Brain microvascular endothelial cell (primary cell): ENCODE data around the gene MARCHF9.
A peak's percentile ranks its signal among the peaks of the same experiment; 100 is the strongest.

Source experiments
- DNase-seq: peaks from one replicate; pipeline ENCODE4 v3.0.0-alpha.2; 2020
- H3K27ac ChIP-seq: fragments of 250-450 bp; sonication (Bioruptor Pico); 2 replicates; pipeline ENCODE4 v1.5.1; 2020; ENCODE audit warnings: mild to moderate bottlenecking, moderate library complexity
- H3K27me3 ChIP-seq: fragments of 250-450 bp; sonication (Bioruptor Pico); replicated peaks from 2 replicates; pipeline ENCODE4 v1.5.1; 2020; ENCODE audit warnings: mild to moderate bottlenecking
- H3K36me3 ChIP-seq: fragments of 250-450 bp; sonication (Bioruptor Pico); replicated peaks from 2 replicates; pipeline ENCODE4 v1.5.1; 2020; ENCODE audit warnings: mild to moderate bottlenecking
- H3K4me3 ChIP-seq: 2 replicates; pipeline ENCODE4 v1.5.1; 2011; ENCODE audit warnings: low read depth, mild to moderate bottlenecking, control low read depth, low read length, moderate library complexity
- CTCF ChIP-seq: IDR thresholded peaks from 2 replicates; pipeline ENCODE4 v1.5.1; 2011; ENCODE audit warnings: low read depth, mild to moderate bottlenecking, moderate library complexity, low read length, control low read depth, inconsistent platforms; ENCODE audit errors: missing control alignments
- in situ Hi-C: cut with HindIII; loops from 2 replicates; pipeline ENCODE4 v1.10.0; 2017; ENCODE audit warnings: low sequenced_read_pairs, low pct_ligation_motif_present

Gene MARCHF9

DNA sequence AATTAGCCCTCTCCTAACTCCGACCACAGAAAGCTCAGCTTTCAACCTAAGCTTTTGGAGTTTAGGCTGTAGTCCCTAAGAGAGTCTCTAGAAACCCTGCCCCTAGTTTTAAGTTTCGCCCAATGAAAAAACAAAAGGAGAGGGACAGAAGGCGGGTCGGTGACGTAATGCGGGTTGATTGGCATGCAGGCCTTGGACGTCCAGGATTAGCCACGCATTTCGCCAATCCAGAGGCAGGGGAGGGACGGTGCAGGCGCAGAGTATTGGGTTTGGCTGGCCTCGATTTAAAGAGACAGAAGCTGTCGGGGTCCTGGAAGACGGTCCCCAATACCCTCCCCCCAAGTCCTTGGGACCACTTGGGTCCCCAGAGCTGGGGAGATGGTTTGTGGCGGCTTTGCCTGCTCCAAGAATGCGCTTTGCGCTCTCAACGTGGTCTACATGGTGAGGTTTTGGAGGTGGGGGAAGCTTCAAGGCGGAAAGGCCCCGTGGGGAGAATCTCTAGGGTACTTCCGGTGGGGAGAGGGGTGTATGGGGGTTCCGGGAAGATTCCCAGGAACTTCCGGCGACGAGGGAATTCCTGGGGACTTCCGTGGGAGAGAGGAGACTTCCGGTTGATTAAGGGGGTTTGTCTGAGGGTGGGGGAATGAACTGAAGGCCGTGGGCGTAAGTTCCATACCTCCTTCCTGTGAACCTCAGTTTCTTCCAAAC is 10.0 kb upstream of the MARCHF9 start, which contains the start of gene TSPAN31:
TSS of gene TSPAN31 (plus strand) at position 263 of the 708 bp plus-strand sequence. CDS start at position 379, 116 bp downstream.
- TF ChIP-seq CTCF: no peak
- peak; percentile 99 for DNase-seq
- peaks cover 11% of the 10 kb centered on the region for H3K27me3 ChIP-seq
- H3K27ac ChIP-seq: peak within 1 kb of the TSS; percentile 99
- peak within 1 kb of the TSS; percentile 84 for H3K4me3 ChIP-seq
- H3K36me3 ChIP-seq: peaks cover 26% of the 10 kb centered on the region
- in situ Hi-C loops: no loop called here

GRCh38 chr12:57745485-57745881 is 9.4 kb upstream of the MARCHF9 start:
- DNase-seq: no peak
- H3K4me3 ChIP-seq: peak overlapping the region; percentile 84
- in situ Hi-C loops: no loop called here
- peaks cover 10% of the 10 kb centered on the region for H3K27me3 ChIP-seq
- peaks cover 30% of the 10 kb centered on the region for H3K36me3 ChIP-seq
- peak overlapping the region; percentile 99 for H3K27ac ChIP-seq
- no peak for TF ChIP-seq CTCF

- Histone ChIP-seq H3K4me3 (peak overlapping the region; percentile 84), H3K36me3 (peaks cover 31% of the 10 kb centered on the region), H3K27me3 (peaks cover 4% of the 10 kb centered on the region), H3K27ac (no peak overlapping the region)
- in situ Hi-C loops: no loop called here
- no peak for TF ChIP-seq CTCF
- no peak for DNase-seq
Measured at GRCh38 chr12:57746025-57746424, 8.9 kb upstream of the MARCHF9 start.

DNA sequence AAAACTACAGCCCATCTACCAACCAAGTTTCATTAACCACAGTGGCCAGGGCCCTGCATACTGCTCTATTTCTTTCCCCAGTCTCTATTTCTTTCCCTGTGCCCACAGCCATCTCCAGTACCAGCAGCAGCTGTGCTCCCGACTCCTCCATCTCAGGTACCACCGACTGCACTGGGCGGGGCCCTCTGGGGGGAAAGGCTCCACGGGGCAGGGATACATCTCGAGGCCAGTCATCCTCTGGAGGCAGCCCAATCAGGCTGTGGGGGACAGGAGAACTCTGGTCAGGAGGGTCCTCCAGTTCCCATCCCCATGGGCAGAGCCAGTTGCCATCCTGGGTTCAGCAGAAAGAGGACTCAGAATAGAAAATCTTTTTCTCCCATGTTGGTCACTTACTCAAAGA is 5.8 kb upstream of the MARCHF9 start:
- H3K27ac ChIP-seq: no peak overlapping the region
- TF ChIP-seq CTCF: no peak
- in situ Hi-C loops: no loop called here

GRCh38 chr12:57750561-57751431 is 4.1 kb upstream of the MARCHF9 start:
- H3K4me3 ChIP-seq: peak overlapping the region; percentile 86
- in situ Hi-C loops: no loop called here
- TF ChIP-seq CTCF: no peak
- peaks cover 29% of the 10 kb centered on the region for H3K36me3 ChIP-seq
- peak overlapping the region; percentile 93 for H3K27ac ChIP-seq
- no peak for DNase-seq
- H3K27me3 ChIP-seq: no peaks in the 10 kb centered on the region

More for the DNA sequence above, 5.8 kb upstream of the MARCHF9 start:
- no peak overlapping the region for H3K4me3 ChIP-seq
- peaks cover 31% of the 10 kb centered on the region for H3K36me3 ChIP-seq
- no peak for DNase-seq
- no peaks in the 10 kb centered on the region for H3K27me3 ChIP-seq
